ENCODE results near the gene MEIG1.
A peak's percentile ranks its signal among the peaks of the same experiment; 100 is the strongest.

MEIG1 gene, protein sequence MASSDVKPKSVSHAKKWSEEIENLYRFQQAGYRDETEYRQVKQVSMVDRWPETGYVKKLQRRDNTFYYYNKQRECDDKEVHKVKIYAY

DNA sequence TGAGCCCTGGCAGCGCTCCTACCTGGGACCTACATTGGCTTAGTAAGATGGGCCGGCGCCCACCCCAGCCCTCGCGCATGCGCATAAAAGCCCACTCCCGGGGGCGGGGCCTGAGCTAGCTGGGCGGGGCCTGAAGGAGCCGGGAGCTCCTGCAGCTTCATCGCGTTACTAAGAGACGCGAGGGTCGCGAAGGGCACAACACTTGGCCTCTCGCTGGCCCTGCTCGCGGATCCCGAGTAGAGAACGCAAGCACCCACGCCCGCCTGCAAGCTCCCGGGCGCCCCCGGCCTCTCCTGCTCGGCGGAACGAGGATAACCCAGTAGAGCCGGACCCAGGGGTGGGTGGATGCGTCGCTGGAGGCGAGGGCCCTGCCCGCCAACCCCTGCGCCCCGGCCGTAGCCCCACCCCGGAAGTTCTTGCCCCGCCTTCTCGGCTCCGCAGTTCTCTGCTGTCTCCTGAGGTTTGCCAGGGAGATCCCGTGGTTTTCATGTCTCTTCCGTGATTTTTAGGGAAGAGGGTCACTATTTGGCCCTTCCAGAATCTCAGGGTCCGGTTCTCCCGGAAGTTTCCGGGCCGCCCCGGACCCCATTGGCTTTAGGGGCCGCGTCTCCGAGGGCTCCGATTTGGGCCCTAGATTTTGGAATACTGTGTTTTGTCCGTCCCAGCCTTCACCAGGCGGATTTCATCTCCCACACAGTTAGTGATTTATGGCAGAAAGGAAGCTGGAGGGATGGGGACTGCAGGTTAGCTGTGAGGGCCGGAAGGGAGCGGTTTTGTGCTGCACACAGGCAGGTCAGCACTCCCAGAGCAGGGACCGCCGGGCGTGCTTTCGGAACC lies at the start of gene MEIG1:
MEIG1 (plus strand) TSS at position 168 of the 837 bp plus-strand sequence. CDS start 7,081 bp downstream, outside the sequence.
- peaks cover 12% of the 10 kb centered on the region for H3K4me1 Mint-ChIP-seq
- H3K9me3 Mint-ChIP-seq, result peaks cover 4% of the 10 kb centered on the region
- H3K27me3 Mint-ChIP-seq (ENCODE audit: low read depth, poor library complexity), result peaks cover 9% of the 10 kb centered on the region
- H3K36me3 Mint-ChIP-seq (ENCODE audit: low read depth), result no peaks in the 10 kb centered on the region
- peak; percentile 97 for DNase-seq
- TF ChIP-seq, protein P1, sequence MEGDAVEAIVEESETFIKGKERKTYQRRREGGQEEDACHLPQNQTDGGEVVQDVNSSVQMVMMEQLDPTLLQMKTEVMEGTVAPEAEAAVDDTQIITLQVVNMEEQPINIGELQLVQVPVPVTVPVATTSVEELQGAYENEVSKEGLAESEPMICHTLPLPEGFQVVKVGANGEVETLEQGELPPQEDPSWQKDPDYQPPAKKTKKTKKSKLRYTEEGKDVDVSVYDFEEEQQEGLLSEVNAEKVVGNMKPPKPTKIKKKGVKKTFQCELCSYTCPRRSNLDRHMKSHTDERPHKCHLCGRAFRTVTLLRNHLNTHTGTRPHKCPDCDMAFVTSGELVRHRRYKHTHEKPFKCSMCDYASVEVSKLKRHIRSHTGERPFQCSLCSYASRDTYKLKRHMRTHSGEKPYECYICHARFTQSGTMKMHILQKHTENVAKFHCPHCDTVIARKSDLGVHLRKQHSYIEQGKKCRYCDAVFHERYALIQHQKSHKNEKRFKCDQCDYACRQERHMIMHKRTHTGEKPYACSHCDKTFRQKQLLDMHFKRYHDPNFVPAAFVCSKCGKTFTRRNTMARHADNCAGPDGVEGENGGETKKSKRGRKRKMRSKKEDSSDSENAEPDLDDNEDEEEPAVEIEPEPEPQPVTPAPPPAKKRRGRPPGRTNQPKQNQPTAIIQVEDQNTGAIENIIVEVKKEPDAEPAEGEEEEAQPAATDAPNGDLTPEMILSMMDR (IDR thresholded peaks at IDR 0.05), result no peak
- H3K4me3 Mint-ChIP-seq, result peak within 1 kb of the TSS; percentile 97
- H3K27ac Mint-ChIP-seq, result peak within 1 kb of the TSS; percentile 100

DNA sequence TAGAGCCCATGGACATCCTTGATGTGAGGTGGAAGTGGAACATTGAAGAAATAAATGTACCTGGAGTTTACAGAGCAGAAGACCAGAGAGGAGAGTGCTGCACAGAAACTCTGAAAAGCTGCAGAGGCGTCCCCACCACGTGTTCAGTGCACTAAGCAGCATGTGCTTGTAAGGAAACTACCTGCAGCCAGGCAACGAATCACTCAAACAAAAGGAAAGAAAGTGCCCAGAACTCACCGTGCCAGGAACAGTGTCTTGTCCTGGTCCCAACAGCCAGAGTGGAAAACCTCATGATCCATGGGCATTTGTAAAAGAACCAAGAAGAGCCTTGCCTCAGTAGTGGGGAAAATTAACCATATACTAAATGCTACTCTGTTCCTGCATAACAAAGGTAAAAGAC lies 48.2 kb upstream of the MEIG1 start:
- TF ChIP-seq, protein P1 (IDR thresholded peaks at IDR 0.05), result no peak
- H3K36me3 Mint-ChIP-seq (ENCODE audit: low read depth), result peaks cover 100% of the 10 kb centered on the region
- H3K4me1 Mint-ChIP-seq, result no peaks in the 10 kb centered on the region
- H3K27ac Mint-ChIP-seq, result no peak overlapping the region
- H3K4me3 Mint-ChIP-seq, result no peak overlapping the region
- H3K27me3 Mint-ChIP-seq (ENCODE audit: low read depth, poor library complexity), result no peaks in the 10 kb centered on the region
- DNase-seq, result no peak
- H3K9me3 Mint-ChIP-seq, result peaks cover 65% of the 10 kb centered on the region

DNA sequence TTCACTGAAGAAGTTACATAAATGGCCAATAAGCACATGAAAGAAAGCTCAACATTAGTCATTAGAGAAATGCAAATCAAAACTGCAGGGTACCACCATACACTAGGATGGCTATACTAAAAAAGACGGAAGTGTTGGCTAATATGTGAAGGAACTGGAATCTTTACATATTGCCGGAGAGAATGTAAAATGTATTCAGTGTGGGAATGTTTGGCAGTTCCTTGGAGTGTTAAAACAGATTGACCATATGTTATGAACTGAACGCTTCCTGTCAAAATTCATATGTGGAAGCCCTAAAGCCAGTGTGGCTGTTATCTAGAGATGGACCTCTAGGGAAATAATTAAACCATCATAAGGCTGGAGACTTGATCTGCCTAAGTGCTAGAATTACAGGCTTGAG lies 47.4 kb upstream of the MEIG1 start:
- Mint-ChIP-seq H3K27ac (no peak overlapping the region), H3K27me3 (ENCODE audit: low read depth, poor library complexity) (no peaks in the 10 kb centered on the region), H3K4me3 (no peak overlapping the region), H3K9me3 (peaks cover 74% of the 10 kb centered on the region), H3K4me1 (no peaks in the 10 kb centered on the region), H3K36me3 (ENCODE audit: low read depth) (peaks cover 100% of the 10 kb centered on the region)
- TF ChIP-seq, protein P1 (IDR thresholded peaks at IDR 0.05), result no peak
- no peak for DNase-seq

DNA sequence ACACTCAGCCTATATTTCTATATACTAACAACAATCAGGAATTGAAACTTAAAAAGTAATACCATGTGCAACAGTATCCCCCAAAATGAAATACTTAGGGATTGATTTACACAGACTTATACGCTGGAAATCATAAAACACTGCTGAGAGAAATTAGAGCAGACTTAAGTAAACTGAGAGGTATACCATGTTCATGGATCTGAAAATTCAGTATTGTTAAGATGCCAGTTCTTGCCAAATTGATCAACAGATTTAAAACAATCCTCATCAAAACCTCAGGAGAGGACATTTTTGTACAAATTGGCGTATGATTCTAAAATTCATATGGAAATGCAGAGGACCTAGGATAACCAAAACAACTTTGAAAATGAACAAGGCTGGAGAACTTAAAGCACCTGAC lies 42.6 kb upstream of the MEIG1 start:
- H3K27ac Mint-ChIP-seq, result no peak overlapping the region
- H3K36me3 Mint-ChIP-seq (ENCODE audit: low read depth), result peaks cover 98% of the 10 kb centered on the region

DNA sequence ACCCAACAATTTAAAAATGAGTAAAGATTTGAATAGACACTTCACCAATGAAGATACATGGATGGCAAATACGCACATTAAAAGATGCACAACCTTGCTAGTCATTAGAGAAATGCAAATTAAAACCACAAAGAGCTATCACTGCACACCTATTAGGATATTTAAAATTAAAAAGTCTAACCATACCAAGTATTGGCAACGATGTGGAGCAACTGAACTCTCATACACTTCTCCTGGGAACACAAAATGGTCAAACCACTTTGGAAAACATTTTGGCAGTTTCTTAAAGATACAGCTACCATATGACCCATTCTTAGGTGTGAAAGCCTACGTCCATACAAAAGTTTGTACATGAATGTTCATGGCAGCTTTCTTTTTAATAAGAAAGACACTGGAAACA lies 41.4 kb upstream of the MEIG1 start:
- DNase-seq, result no peak
- no peak overlapping the region for H3K27ac Mint-ChIP-seq
- TF ChIP-seq, protein P1 (IDR thresholded peaks at IDR 0.05), result no peak
- no peaks in the 10 kb centered on the region for H3K4me1 Mint-ChIP-seq
- peaks cover 53% of the 10 kb centered on the region for H3K9me3 Mint-ChIP-seq
- peaks cover 96% of the 10 kb centered on the region for H3K36me3 Mint-ChIP-seq (ENCODE audit: low read depth)
- H3K27me3 Mint-ChIP-seq (ENCODE audit: low read depth, poor library complexity), result no peaks in the 10 kb centered on the region
- no peak overlapping the region for H3K4me3 Mint-ChIP-seq

More for the DNA sequence above, 42.6 kb upstream of the MEIG1 start:
- Mint-ChIP-seq H3K9me3 (peaks cover 61% of the 10 kb centered on the region), H3K27me3 (ENCODE audit: low read depth, poor library complexity) (no peaks in the 10 kb centered on the region), H3K4me1 (no peaks in the 10 kb centered on the region), H3K4me3 (no peak overlapping the region)
- TF ChIP-seq, protein P1 (IDR thresholded peaks at IDR 0.05), result no peak
- no peak for DNase-seq
